Neuronal stem cell (in vitro differentiated cells): ENCODE data around the gene PLD5.
A peak's percentile ranks its signal among the peaks of the same experiment; 100 is the strongest.

Experiments
- DNase-seq: peaks from one replicate; pipeline ENCODE4 v3.0.0-alpha.2; 2013; ENCODE audit warnings: low spot score
- H2AFZ ChIP-seq: one replicate; pipeline ENCODE4 v1.6.1; 2013; ENCODE audit warnings: mild to moderate bottlenecking, low read length, inconsistent platforms
- H2AK5ac ChIP-seq: 2 replicates; pipeline ENCODE4 v1.6.1; 2013; ENCODE audit warnings: low read depth, mild to moderate bottlenecking, inconsistent platforms, low read length, moderate library complexity, mixed read lengths
- H2BK120ac ChIP-seq: 2 replicates; pipeline ENCODE4 v1.6.1; 2013; ENCODE audit warnings: low read depth, mild to moderate bottlenecking, inconsistent platforms, low read length, moderate library complexity, mixed read lengths
- H2BK12ac ChIP-seq: one replicate; pipeline ENCODE4 v1.6.1; 2013; ENCODE audit warnings: low read length, inconsistent platforms
- H2BK15ac ChIP-seq: 2 replicates; pipeline ENCODE4 v1.6.1; 2013; ENCODE audit warnings: mild to moderate bottlenecking, low read length, inconsistent platforms, mixed read lengths
- H2BK5ac ChIP-seq: one replicate; pipeline ENCODE4 v1.6.1; 2013; ENCODE audit warnings: inconsistent platforms, mild to moderate bottlenecking, low read length, moderate library complexity
- H3K14ac ChIP-seq: one replicate; pipeline ENCODE4 v1.6.1; 2013; ENCODE audit warnings: low read length, inconsistent platforms
- H3K18ac ChIP-seq: 2 replicates; pipeline ENCODE4 v1.6.1; 2013; ENCODE audit warnings: low read length, inconsistent platforms
- H3K23ac ChIP-seq: 2 replicates; pipeline ENCODE4 v1.6.1; 2013; ENCODE audit warnings: low read depth, mild to moderate bottlenecking, mixed read lengths, low read length, inconsistent platforms; ENCODE audit not compliant: poor library complexity
- H3K27ac ChIP-seq: replicated peaks from 3 replicates; pipeline ENCODE4 v1.5.1; 2013; ENCODE audit warnings: low read length, inconsistent platforms
- H3K27me3 ChIP-seq, 3 experiments: 2 replicates each; pipeline ENCODE4 v1.6.1; 2013; ENCODE audit warnings: low read length in 3 of 3, mild to moderate bottlenecking in 2 of 3, inconsistent platforms in 1 of 3, low read depth in 1 of 3, mixed read lengths in 1 of 3, moderate library complexity in 1 of 3; ENCODE audit not compliant: control insufficient read depth in 3 of 3, insufficient read depth in 3 of 3
- H3K36me3 ChIP-seq, 2 donors: replicated peaks in 1 of 2; 2 replicates each; pipeline ENCODE4 v1.6.1; 2013; ENCODE audit warnings: low read length in 2 of 2; ENCODE audit not compliant: control insufficient read depth in 2 of 2, insufficient read depth in 2 of 2
- H3K4ac ChIP-seq: 2 replicates; pipeline ENCODE4 v1.6.1; 2013; ENCODE audit warnings: inconsistent platforms, mild to moderate bottlenecking, low read length, moderate library complexity
- H3K4me1 ChIP-seq, 2 donors: 1 replicate in 1 of 2; 2 replicates in 1 of 2; pipeline ENCODE4 v1.6.1; 2013; ENCODE audit warnings: low read length in 2 of 2, low read depth in 1 of 2; ENCODE audit not compliant: control insufficient read depth in 2 of 2, insufficient read depth in 1 of 2
- H3K4me2 ChIP-seq: one replicate; pipeline ENCODE4 v1.6.1; 2013; ENCODE audit warnings: mild to moderate bottlenecking, low read length, inconsistent platforms; ENCODE audit not compliant: insufficient read depth, poor library complexity, severe bottlenecking
- H3K4me3 ChIP-seq, 2 donors: 2 replicates each; pipeline ENCODE4 v1.5.1; 2013; ENCODE audit warnings: low read length in 2 of 2, mild to moderate bottlenecking in 2 of 2, inconsistent platforms in 1 of 2, moderate library complexity in 1 of 2
- H3K79me1 ChIP-seq: one replicate; pipeline ENCODE4 v1.6.1; 2013; ENCODE audit warnings: low read depth, mild to moderate bottlenecking, inconsistent platforms, low read length, moderate library complexity
- H3K9ac ChIP-seq: one replicate; pipeline ENCODE4 v1.6.1; 2013; ENCODE audit warnings: mild to moderate bottlenecking, low read depth, low read length, inconsistent platforms; ENCODE audit not compliant: poor library complexity
- H3K9me3 ChIP-seq, 2 donors: replicated peaks in 1 of 2; 2 replicates each; pipeline versions ENCODE3 to v1.6.1; 2013; ENCODE audit warnings: low read length in 2 of 2, mild to moderate bottlenecking in 2 of 2, inconsistent platforms in 1 of 2, low read depth in 1 of 2, mixed read lengths in 1 of 2, moderate library complexity in 1 of 2; ENCODE audit not compliant: control insufficient read depth in 2 of 2, insufficient read depth in 1 of 2
- H4K8ac ChIP-seq: one replicate; pipeline ENCODE4 v1.6.1; 2013; ENCODE audit warnings: low read depth, mild to moderate bottlenecking, inconsistent platforms, low read length, moderate library complexity
- H4K91ac ChIP-seq: one replicate; pipeline ENCODE4 v1.6.1; 2013; ENCODE audit warnings: low read length, low read depth, mild to moderate bottlenecking, inconsistent platforms; ENCODE audit not compliant: poor library complexity
- WGBS, 2 donors: extraction: QIAGEN DNeasy Blood & Tissue Kit; methylation state at CpG; one replicate each; pipeline ENCODE4 v1.1.7; 2013; ENCODE audit warnings: missing lambda C conversion rate in 2 of 2, mixed read lengths in 1 of 2; ENCODE audit not compliant: insufficient read length in 2 of 2, insufficient replicate concordance in 1 of 2; ENCODE audit errors: extremely low coverage in 2 of 2; 5-methylcytosine and 5-hydroxymethylcytosine counted together

The PLD5 gene

GRCh38 chr1:242243472-242243871 lies 281.0 kb downstream of the PLD5 start:
- H2BK120ac ChIP-seq = no peak overlapping the region
- no peak overlapping the region for H4K8ac ChIP-seq
- H3K36me3 ChIP-seq = no peaks in the 10 kb centered on the region
- no peak overlapping the region for H3K18ac ChIP-seq
- H3K23ac ChIP-seq = no peak overlapping the region
- no peak overlapping the region for H2BK5ac ChIP-seq
- H3K4ac ChIP-seq = no peak overlapping the region
- H2BK12ac ChIP-seq = no peak overlapping the region
- H3K14ac ChIP-seq = no peak overlapping the region
- no peak for DNase-seq
- no peak overlapping the region for H3K9ac ChIP-seq
- H2AK5ac ChIP-seq = no peak overlapping the region
- H3K9me3 ChIP-seq = no peaks in the 10 kb centered on the region
- no peak overlapping the region for H4K91ac ChIP-seq
- no peak overlapping the region for H3K27ac ChIP-seq
- H2BK15ac ChIP-seq = no peak overlapping the region
- no peak overlapping the region for H3K4me2 ChIP-seq
- peak overlapping the region; percentile 73 for H2AFZ ChIP-seq
- no peak overlapping the region for H3K4me3 ChIP-seq
- peaks cover 7 to 12% of the 10 kb centered on the region in 2 donors for H3K4me1 ChIP-seq
- WGBS, 2 donors = no CpG with 5 or more reads among the region's 1 CpG
- H3K79me1 ChIP-seq = no peaks in the 10 kb centered on the region
- no peaks in the 10 kb centered on the region for H3K27me3 ChIP-seq

- Histone ChIP-seq H2AK5ac (no peak overlapping the region), H3K27me3 (no peaks in the 10 kb centered on the region), H3K4me1 (peaks cover 7 to 12% of the 10 kb centered on the region in 2 donors), H3K27ac (no peak overlapping the region), H2BK120ac (no peak overlapping the region), H4K91ac (no peak overlapping the region), H3K36me3 (no peaks in the 10 kb centered on the region), H2BK12ac (no peak overlapping the region), H3K9me3 (no peaks in the 10 kb centered on the region), H2BK15ac (no peak overlapping the region), H3K23ac (no peak overlapping the region), H3K4me2 (no peak overlapping the region), H4K8ac (no peak overlapping the region), H3K9ac (no peak overlapping the region), H2AFZ (peak overlapping the region; percentile 73), H2BK5ac (no peak overlapping the region), H3K79me1 (no peaks in the 10 kb centered on the region), H3K18ac (no peak overlapping the region), H3K14ac (no peak overlapping the region), H3K4ac (no peak overlapping the region), H3K4me3 (no peak overlapping the region)
- DNase-seq = no peak
- WGBS, 2 donors = no CpG with 5 or more reads among the region's 6 CpGs
Observed at GRCh38 chr1:242242983-242243382, 281.5 kb downstream of the PLD5 start.

GRCh38 chr1:242241936-242242335 lies 282.6 kb downstream of the PLD5 start:
- Histone ChIP-seq H3K4me2 (no peak overlapping the region), H2AK5ac (no peak overlapping the region), H3K27ac (no peak overlapping the region), H3K18ac (no peak overlapping the region), H3K14ac (no peak overlapping the region), H2AFZ (no peak overlapping the region), H3K4me1 (peaks cover 7 to 12% of the 10 kb centered on the region in 2 donors), H2BK12ac (no peak overlapping the region), H2BK15ac (no peak overlapping the region), H3K23ac (no peak overlapping the region), H4K8ac (no peak overlapping the region), H3K4me3 (no peak overlapping the region), H3K27me3 (no peaks in the 10 kb centered on the region), H3K9me3 (no peaks in the 10 kb centered on the region), H2BK120ac (no peak overlapping the region), H3K79me1 (no peaks in the 10 kb centered on the region), H3K9ac (no peak overlapping the region), H4K91ac (no peak overlapping the region), H2BK5ac (no peak overlapping the region), H3K4ac (no peak overlapping the region), H3K36me3 (no peaks in the 10 kb centered on the region)
- no peak for DNase-seq
- no CpG with 5 or more reads among the region's 6 CpGs for WGBS, 2 donors

- H3K23ac ChIP-seq = no peak overlapping the region
- no peak overlapping the region for H3K4me3 ChIP-seq
- H3K27ac ChIP-seq = no peak overlapping the region
- H3K14ac ChIP-seq = no peak overlapping the region
- no peak overlapping the region for H2BK5ac ChIP-seq
- no peaks in the 10 kb centered on the region for H3K79me1 ChIP-seq
- H3K4ac ChIP-seq = no peak overlapping the region
- H3K18ac ChIP-seq = no peak overlapping the region
- no peaks in the 10 kb centered on the region for H3K27me3 ChIP-seq
- DNase-seq = no peak
- no peak overlapping the region for H2BK15ac ChIP-seq
- H3K9ac ChIP-seq = no peak overlapping the region
- no peak overlapping the region for H2AK5ac ChIP-seq
- H4K8ac ChIP-seq = no peak overlapping the region
- H4K91ac ChIP-seq = no peak overlapping the region
- no peak overlapping the region for H3K4me2 ChIP-seq
- no peaks in the 10 kb centered on the region for H3K9me3 ChIP-seq
- H3K4me1 ChIP-seq = peaks cover 7 to 12% of the 10 kb centered on the region in 2 donors
- no peak overlapping the region for H2BK12ac ChIP-seq
- H2BK120ac ChIP-seq = no peak overlapping the region
- H3K36me3 ChIP-seq = no peaks in the 10 kb centered on the region
- no CpG with 5 or more reads among the region's 6 CpGs for WGBS, 2 donors
- H2AFZ ChIP-seq = no peak overlapping the region
Observed at GRCh38 chr1:242240691-242241090, 283.8 kb downstream of the PLD5 start.
